ENCODE measurements around the gene RAD50.

DNA sequence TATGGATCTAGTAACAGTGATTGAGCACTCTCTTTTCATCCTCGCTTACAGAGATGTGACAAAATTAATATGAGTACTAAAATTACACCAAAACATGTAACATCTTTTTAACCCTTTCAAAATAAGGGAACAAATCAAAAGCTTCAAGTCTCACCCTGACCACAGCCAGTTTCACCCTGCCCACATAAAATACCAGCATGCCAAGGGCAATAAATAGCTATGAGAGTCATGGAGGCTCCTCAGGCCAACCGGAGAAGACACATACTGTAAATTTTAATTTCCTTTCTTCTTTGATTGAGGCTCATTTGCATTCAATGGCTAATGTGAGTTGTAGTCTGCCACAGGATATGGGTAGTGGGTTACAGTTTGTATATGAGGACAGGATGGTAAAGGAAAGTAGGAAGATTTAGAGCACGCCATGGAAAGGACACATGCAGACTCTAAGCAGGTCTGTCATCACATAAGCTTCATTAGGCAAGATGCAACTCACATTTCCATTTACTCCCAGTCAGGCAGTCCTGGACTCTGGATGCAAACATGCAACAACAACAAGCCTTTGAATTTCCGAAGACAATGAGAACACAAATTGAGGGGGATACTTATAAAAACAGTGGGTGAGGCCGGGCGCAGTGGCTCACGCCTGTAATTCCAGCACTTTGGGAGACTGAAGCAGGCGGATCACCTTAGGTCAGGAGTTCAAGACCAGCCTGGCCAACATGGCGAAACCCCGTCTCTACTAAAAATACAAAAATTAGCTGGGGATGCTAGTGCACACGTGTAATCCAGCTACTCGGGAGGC lies 128.3 kb downstream of the RAD50 start:
- TF ChIP-seq, protein P1, sequence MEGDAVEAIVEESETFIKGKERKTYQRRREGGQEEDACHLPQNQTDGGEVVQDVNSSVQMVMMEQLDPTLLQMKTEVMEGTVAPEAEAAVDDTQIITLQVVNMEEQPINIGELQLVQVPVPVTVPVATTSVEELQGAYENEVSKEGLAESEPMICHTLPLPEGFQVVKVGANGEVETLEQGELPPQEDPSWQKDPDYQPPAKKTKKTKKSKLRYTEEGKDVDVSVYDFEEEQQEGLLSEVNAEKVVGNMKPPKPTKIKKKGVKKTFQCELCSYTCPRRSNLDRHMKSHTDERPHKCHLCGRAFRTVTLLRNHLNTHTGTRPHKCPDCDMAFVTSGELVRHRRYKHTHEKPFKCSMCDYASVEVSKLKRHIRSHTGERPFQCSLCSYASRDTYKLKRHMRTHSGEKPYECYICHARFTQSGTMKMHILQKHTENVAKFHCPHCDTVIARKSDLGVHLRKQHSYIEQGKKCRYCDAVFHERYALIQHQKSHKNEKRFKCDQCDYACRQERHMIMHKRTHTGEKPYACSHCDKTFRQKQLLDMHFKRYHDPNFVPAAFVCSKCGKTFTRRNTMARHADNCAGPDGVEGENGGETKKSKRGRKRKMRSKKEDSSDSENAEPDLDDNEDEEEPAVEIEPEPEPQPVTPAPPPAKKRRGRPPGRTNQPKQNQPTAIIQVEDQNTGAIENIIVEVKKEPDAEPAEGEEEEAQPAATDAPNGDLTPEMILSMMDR (IDR thresholded peaks at IDR 0.05; ENCODE audit: low read depth, low read length) = no peak
- no peak for TF ChIP-seq POLR2A (IDR thresholded peaks at IDR 0.05; ENCODE audit: extremely low read depth, insufficient read length)
- TF ChIP-seq MYC (IDR thresholded peaks at IDR 0.05; ENCODE audit: low read depth, low read length) = no peak

All from NB4 (cell line).